NCI-H2029 treated with DMSO at 0.1 percent for 48 hours (cell line): ENCODE data around the gene VSTM4.

Experiments
- DNase-seq: peaks from one replicate; lab custom pipeline; 2025; lab: John Stamatoyannopoulos, UW

The VSTM4 gene

GRCh38 chr10:49040601-49041000 is 74.7 kb downstream of the VSTM4 start:
- no peak for DNase-seq

- DNase-seq = no peak
These were observed 75.9 kb downstream of the VSTM4 start for GRCh38 chr10:49039409-49039808.

GRCh38 chr10:49038711-49039110 is 76.6 kb downstream of the VSTM4 start:
- no peak for DNase-seq

GRCh38 chr10:49037187-49037586 is 78.1 kb downstream of the VSTM4 start:
- DNase-seq = no peak

- DNase-seq = no peak
These were observed 78.7 kb downstream of the VSTM4 start for GRCh38 chr10:49036638-49037037.

- no peak for DNase-seq
These were observed 79.4 kb downstream of the VSTM4 start for GRCh38 chr10:49035920-49036319.

GRCh38 chr10:49034925-49035324 is 80.4 kb downstream of the VSTM4 start:
- DNase-seq = no peak

GRCh38 chr10:49033939-49034338 is 81.4 kb downstream of the VSTM4 start:
- no peak for DNase-seq

- no peak for DNase-seq
These were observed 85.7 kb downstream of the VSTM4 start for GRCh38 chr10:49029666-49030065.

- no peak for DNase-seq
These were observed 86.7 kb downstream of the VSTM4 start for GRCh38 chr10:49028639-49029038.

- DNase-seq = no peak
These were observed 89.9 kb downstream of the VSTM4 start for GRCh38 chr10:49025347-49025983.

GRCh38 chr10:49024484-49024883 is 90.8 kb downstream of the VSTM4 start:
- no peak for DNase-seq

GRCh38 chr10:49023752-49024151 is 91.6 kb downstream of the VSTM4 start:
- no peak for DNase-seq

GRCh38 chr10:49023071-49023470 is 92.3 kb downstream of the VSTM4 start:
- DNase-seq = no peak

- DNase-seq = no peak
These were observed 93.6 kb downstream of the VSTM4 start for GRCh38 chr10:49021685-49022084.

- no peak for DNase-seq
These were observed 99.6 kb downstream of the VSTM4 start for GRCh38 chr10:49015700-49016099.

GRCh38 chr10:49012603-49013002 is 102.7 kb downstream of the VSTM4 start:
- DNase-seq = no peak

- no peak for DNase-seq
These were observed 103.6 kb downstream of the VSTM4 start for GRCh38 chr10:49011756-49012155.

GRCh38 chr10:49010865-49011264 is 104.5 kb downstream of the VSTM4 start:
- DNase-seq = no peak

- no peak for DNase-seq
These were observed 105.0 kb downstream of the VSTM4 start for GRCh38 chr10:49010295-49010694.

- DNase-seq = no peak
These were observed 105.9 kb downstream of the VSTM4 start for GRCh38 chr10:49009199-49009979.

- no peak for DNase-seq
These were observed 106.7 kb downstream of the VSTM4 start for GRCh38 chr10:49008505-49009198.

GRCh38 chr10:49008091-49008490 is 107.2 kb downstream of the VSTM4 start:
- DNase-seq = no peak
